Nephron (organoid): ENCODE measurements around the gene SEMA3E.

ENCODE experiments used
- H3K27ac Mint-ChIP-seq, 3 experiments: 2 replicates each; pipeline ENCODE4 v1.8.0; 2020; ENCODE audit warnings: mixed read lengths in 3 of 3, mild to moderate bottlenecking in 2 of 3, moderate library complexity in 1 of 3
- H3K27me3 Mint-ChIP-seq: 2 replicates; pipeline ENCODE4 v1.8.0; 2021; ENCODE audit warnings: low read depth, mild to moderate bottlenecking, moderate library complexity, mixed read lengths
- H3K36me3 Mint-ChIP-seq: 2 replicates; pipeline ENCODE4 v1.8.0; 2020; ENCODE audit warnings: low read depth, mixed read lengths
- H3K4me1 Mint-ChIP-seq: 2 replicates; pipeline ENCODE4 v1.8.0; 2020; ENCODE audit warnings: mixed read lengths
- H3K4me3 Mint-ChIP-seq, 3 experiments: 2 replicates each; pipeline ENCODE4 v1.8.0; 2020; ENCODE audit warnings: mild to moderate bottlenecking in 3 of 3, mixed read lengths in 3 of 3, moderate library complexity in 2 of 3
- H3K9me3 Mint-ChIP-seq: 2 replicates; pipeline ENCODE4 v1.8.0; 2020; ENCODE audit warnings: mixed read lengths
- CTCF ChIP-seq, 3 experiments: fragments of 200-600 bp; sonication (generic); IDR thresholded peaks; one replicate each; pipeline ENCODE4 v1.5.0; 2021; ENCODE audit warnings: antibody characterized with exemption in 3 of 3; ENCODE audit not compliant: unreplicated experiment in 3 of 3

The SEMA3E gene

GRCh38 chr7:83413424-83413823 lies 235.5 kb downstream of the SEMA3E start:
- no peaks in the 10 kb centered on the region for H3K36me3 Mint-ChIP-seq
- H3K27me3 Mint-ChIP-seq, result peaks cover 4% of the 10 kb centered on the region
- H3K4me3 Mint-ChIP-seq, result no peak overlapping the region
- H3K9me3 Mint-ChIP-seq, result no peaks in the 10 kb centered on the region
- H3K4me1 Mint-ChIP-seq, result peaks cover 13% of the 10 kb centered on the region
- TF ChIP-seq CTCF (IDR thresholded peaks at IDR 0.05; ENCODE audit: unreplicated experiment in 3 of 3), result no peak
- H3K27ac Mint-ChIP-seq, result peak overlapping the region in 1 of 3 experiments; percentile 1

GRCh38 chr7:83410989-83411591 lies 237.8 kb downstream of the SEMA3E start:
- Mint-ChIP-seq H3K27me3 (peaks cover 4% of the 10 kb centered on the region), H3K36me3 (no peaks in the 10 kb centered on the region), H3K27ac (no peak overlapping the region), H3K4me3 (no peak overlapping the region), H3K4me1 (peaks cover 13% of the 10 kb centered on the region), H3K9me3 (no peaks in the 10 kb centered on the region)
- TF ChIP-seq CTCF (IDR thresholded peaks at IDR 0.05; ENCODE audit: unreplicated experiment in 3 of 3), result peak; percentile 76 to 87 (median 78)

GRCh38 chr7:83394776-83395175 lies 254.2 kb downstream of the SEMA3E start:
- Mint-ChIP-seq H3K9me3 (no peaks in the 10 kb centered on the region), H3K4me1 (no peaks in the 10 kb centered on the region), H3K36me3 (no peaks in the 10 kb centered on the region), H3K27me3 (no peaks in the 10 kb centered on the region), H3K4me3 (no peak overlapping the region), H3K27ac (no peak overlapping the region)
- no peak for TF ChIP-seq CTCF (IDR thresholded peaks at IDR 0.05; ENCODE audit: unreplicated experiment in 3 of 3)

GRCh38 chr7:83388436-83388835 lies 260.5 kb downstream of the SEMA3E start:
- no peak for TF ChIP-seq CTCF (IDR thresholded peaks at IDR 0.05; ENCODE audit: unreplicated experiment in 3 of 3)
- Mint-ChIP-seq H3K9me3 (no peaks in the 10 kb centered on the region), H3K27ac (no peak overlapping the region), H3K36me3 (no peaks in the 10 kb centered on the region), H3K27me3 (no peaks in the 10 kb centered on the region), H3K4me1 (no peaks in the 10 kb centered on the region), H3K4me3 (no peak overlapping the region)

- H3K9me3 Mint-ChIP-seq, result no peaks in the 10 kb centered on the region
- no peaks in the 10 kb centered on the region for H3K27me3 Mint-ChIP-seq
- peaks cover 11% of the 10 kb centered on the region for H3K4me1 Mint-ChIP-seq
- H3K27ac Mint-ChIP-seq, result no peak overlapping the region
- peak in 2 of 3 experiments; percentile 12 to 50 for TF ChIP-seq CTCF (IDR thresholded peaks at IDR 0.05; ENCODE audit: unreplicated experiment in 3 of 3)
- H3K4me3 Mint-ChIP-seq, result no peak overlapping the region
- no peaks in the 10 kb centered on the region for H3K36me3 Mint-ChIP-seq
Observed at GRCh38 chr7:83366629-83367028, 282.3 kb downstream of the SEMA3E start.

GRCh38 chr7:83365746-83366145 lies 283.2 kb downstream of the SEMA3E start:
- Mint-ChIP-seq H3K27ac (no peak overlapping the region), H3K9me3 (no peaks in the 10 kb centered on the region), H3K27me3 (no peaks in the 10 kb centered on the region), H3K36me3 (no peaks in the 10 kb centered on the region), H3K4me1 (peaks cover 11% of the 10 kb centered on the region), H3K4me3 (no peak overlapping the region)
- TF ChIP-seq CTCF (IDR thresholded peaks at IDR 0.05; ENCODE audit: unreplicated experiment in 3 of 3), result peak in 2 of 3 experiments; percentile 23 to 38
